Mesendoderm (in vitro differentiated cells): ENCODE measurements around the gene TAF4B.

ENCODE experiments used
- DNase-seq: peaks from one replicate; pipeline ENCODE4 v3.0.0; 2013
- H2AK5ac ChIP-seq: 2 replicates; pipeline ENCODE4 v1.6.1; 2013; ENCODE audit warnings: low read length, inconsistent platforms
- H2BK120ac ChIP-seq: 2 replicates; pipeline ENCODE4 v1.6.1; 2013; ENCODE audit warnings: low read depth, mild to moderate bottlenecking, low read length, moderate library complexity, mixed read lengths
- H2BK15ac ChIP-seq: replicated peaks from 2 replicates; pipeline ENCODE4 v1.6.1; 2013; ENCODE audit warnings: low read depth, mild to moderate bottlenecking, moderate library complexity
- H2BK5ac ChIP-seq: 2 replicates; pipeline ENCODE4 v1.6.1; 2013; ENCODE audit warnings: low read length, inconsistent platforms
- H3K18ac ChIP-seq: 2 replicates; pipeline ENCODE4 v1.6.1; 2013; ENCODE audit warnings: mild to moderate bottlenecking, low read length, mixed read lengths
- H3K23ac ChIP-seq: one replicate; pipeline ENCODE4 v1.6.1; 2013; ENCODE audit warnings: low read length
- H3K27ac ChIP-seq: 2 replicates; pipeline ENCODE4 v1.5.1; 2013; ENCODE audit warnings: low read depth, mild to moderate bottlenecking, inconsistent platforms, low read length, moderate library complexity
- H3K27me3 ChIP-seq: 2 replicates; pipeline ENCODE4 v1.6.1; 2013; ENCODE audit warnings: low read length, control low read depth, mild to moderate bottlenecking, inconsistent platforms; ENCODE audit not compliant: insufficient read depth, poor library complexity
- H3K36me3 ChIP-seq: 2 replicates; pipeline ENCODE4 v1.6.1; 2013; ENCODE audit warnings: low read length, inconsistent platforms; ENCODE audit not compliant: control insufficient read depth, insufficient read depth
- H3K4ac ChIP-seq: one replicate; pipeline ENCODE4 v1.6.1; 2013; ENCODE audit warnings: low read depth, mild to moderate bottlenecking, low read length, moderate library complexity
- H3K4me1 ChIP-seq: 2 replicates; pipeline ENCODE4 v1.6.1; 2013; ENCODE audit warnings: low read depth, low read length, inconsistent platforms; ENCODE audit not compliant: control insufficient read depth
- H3K4me2 ChIP-seq: 2 replicates; pipeline ENCODE4 v1.6.1; 2013; ENCODE audit warnings: low read length
- H3K4me3 ChIP-seq: 2 replicates; pipeline ENCODE4 v1.5.1; 2013; ENCODE audit warnings: mild to moderate bottlenecking, low read length
- H3K56ac ChIP-seq: one replicate; pipeline ENCODE4 v1.6.1; 2013; ENCODE audit warnings: low read length
- H3K79me1 ChIP-seq: 2 replicates; pipeline ENCODE4 v1.6.1; 2013; ENCODE audit warnings: low read length, inconsistent platforms
- H3K79me2 ChIP-seq: 2 replicates; pipeline ENCODE4 v1.6.1; 2013; ENCODE audit warnings: mild to moderate bottlenecking, low read length; ENCODE audit not compliant: control insufficient read depth, insufficient read depth
- H3K9ac ChIP-seq: 2 replicates; pipeline ENCODE4 v1.6.1; 2013; ENCODE audit warnings: low read length, inconsistent platforms
- H4K5ac ChIP-seq: one replicate; pipeline ENCODE4 v1.6.1; 2013; ENCODE audit warnings: low read length
- H4K8ac ChIP-seq: one replicate; pipeline ENCODE4 v1.6.1; 2013; ENCODE audit warnings: low read depth, mild to moderate bottlenecking, control low read depth, low read length, moderate library complexity
- WGBS: extraction: QIAGEN DNeasy Blood & Tissue Kit; methylation state at CpG from one replicate; pipeline ENCODE4 v1.1.7; 2013; ENCODE audit warnings: low lambda C conversion rate, missing lambda C conversion rate; ENCODE audit not compliant: insufficient coverage; ENCODE audit errors: extremely low coverage; 5-methylcytosine and 5-hydroxymethylcytosine counted together

The TAF4B gene

DNA sequence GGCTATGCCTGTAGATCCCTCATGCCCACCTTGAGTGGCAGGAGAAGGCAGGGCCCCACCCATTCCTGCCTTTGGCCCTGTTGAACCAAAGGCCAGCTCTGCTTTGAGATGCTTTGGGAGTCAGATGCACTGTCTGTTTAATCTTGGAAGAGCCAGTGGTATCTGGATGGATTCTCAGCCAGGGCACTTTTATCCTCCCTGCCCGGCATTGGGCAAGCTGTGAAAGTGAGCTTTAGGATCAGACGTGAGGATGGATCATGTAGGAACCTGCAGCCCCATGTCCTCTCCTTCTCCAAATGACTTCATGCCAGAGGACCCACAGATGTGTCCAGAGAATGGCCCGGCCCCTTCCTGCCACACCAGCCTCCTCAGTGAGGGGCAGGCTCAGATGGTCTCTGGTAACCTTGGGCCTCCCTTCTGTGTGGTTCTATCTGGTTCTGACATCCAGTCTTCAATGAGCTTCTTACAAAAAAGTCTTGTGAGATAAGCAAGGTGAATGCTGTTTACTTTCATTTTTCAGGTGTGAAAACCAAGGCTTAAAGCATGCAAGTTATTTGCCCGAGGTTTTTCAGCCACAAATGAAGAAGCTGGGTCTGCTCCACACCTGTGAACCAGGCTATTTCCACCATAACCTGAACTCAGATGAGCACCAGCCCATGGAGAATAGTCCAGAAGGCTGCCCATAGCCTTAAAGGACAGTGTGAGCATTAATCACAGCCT, 198.3 kb downstream of the TAF4B start:
- WGBS: no CpG with 5 or more reads among the region's 4 CpGs
- Histone ChIP-seq H3K79me2 (no peaks in the 10 kb centered on the region), H3K56ac (no peak overlapping the region), H2AK5ac (no peak overlapping the region), H2BK5ac (no peak overlapping the region), H4K8ac (no peak overlapping the region), H3K4me1 (no peaks in the 10 kb centered on the region), H2BK15ac (no peak overlapping the region), H3K4me3 (no peak overlapping the region), H3K36me3 (no peaks in the 10 kb centered on the region), H3K23ac (no peak overlapping the region), H3K4ac (no peak overlapping the region), H2BK120ac (no peak overlapping the region), H3K4me2 (no peak overlapping the region), H3K79me1 (no peaks in the 10 kb centered on the region), H3K18ac (no peak overlapping the region), H3K9ac (no peak overlapping the region), H3K27me3 (no peaks in the 10 kb centered on the region), H4K5ac (no peak overlapping the region), H3K27ac (no peak overlapping the region)
- DNase-seq: no peak

GRCh38 chr18:26425148-26425531, 198.9 kb downstream of the TAF4B start:
- H3K36me3 ChIP-seq: no peaks in the 10 kb centered on the region
- H3K9ac ChIP-seq: no peak overlapping the region
- no peak overlapping the region for H4K8ac ChIP-seq
- H2BK15ac ChIP-seq: no peak overlapping the region
- H4K5ac ChIP-seq: no peak overlapping the region
- H3K4me3 ChIP-seq: no peak overlapping the region
- WGBS: no CpG with 5 or more reads among the region's 5 CpGs
- no peaks in the 10 kb centered on the region for H3K79me2 ChIP-seq
- H3K4me1 ChIP-seq: no peaks in the 10 kb centered on the region
- H3K27ac ChIP-seq: no peak overlapping the region
- no peak overlapping the region for H3K4me2 ChIP-seq
- H3K23ac ChIP-seq: no peak overlapping the region
- no peaks in the 10 kb centered on the region for H3K27me3 ChIP-seq
- H3K18ac ChIP-seq: no peak overlapping the region
- H3K79me1 ChIP-seq: no peaks in the 10 kb centered on the region
- no peak overlapping the region for H3K4ac ChIP-seq
- no peak overlapping the region for H2BK5ac ChIP-seq
- H2AK5ac ChIP-seq: no peak overlapping the region
- no peak for DNase-seq
- no peak overlapping the region for H3K56ac ChIP-seq
- H2BK120ac ChIP-seq: no peak overlapping the region

DNA sequence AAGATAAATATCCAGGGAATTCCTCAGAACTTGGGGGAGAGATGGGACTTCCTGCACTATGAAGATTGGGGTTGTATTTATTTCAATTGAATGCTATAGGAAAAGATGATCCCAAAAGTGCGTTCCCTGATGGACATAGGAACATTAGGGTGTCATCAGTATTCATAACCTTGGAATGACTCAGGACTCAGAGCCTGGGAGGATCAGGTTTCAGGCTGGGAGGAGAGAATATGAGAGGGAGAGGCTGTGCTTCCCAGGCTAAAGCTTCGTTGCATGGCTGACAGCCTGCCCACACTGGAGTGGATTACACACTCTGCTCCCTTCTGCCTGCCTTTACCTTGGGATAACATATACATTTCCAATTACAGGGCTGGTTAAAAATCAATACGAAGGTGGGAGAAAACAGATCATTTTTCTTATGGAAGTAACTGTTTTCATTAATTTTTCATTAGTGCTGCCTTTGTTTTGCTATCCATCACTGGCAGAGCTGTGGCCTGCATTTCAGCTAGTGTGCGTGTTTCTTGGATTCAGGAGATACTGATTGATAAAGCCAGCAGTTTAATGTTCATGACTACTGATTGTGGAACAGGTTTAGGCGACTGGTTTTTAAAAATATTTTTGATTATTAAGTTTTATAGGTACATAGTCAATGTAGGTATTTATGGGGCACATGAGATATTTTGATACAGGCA, 203.4 kb downstream of the TAF4B start:
- Histone ChIP-seq H2BK5ac (no peak overlapping the region), H3K56ac (no peak overlapping the region), H3K23ac (no peak overlapping the region), H3K4me3 (no peak overlapping the region), H3K79me1 (no peaks in the 10 kb centered on the region), H3K4me1 (no peaks in the 10 kb centered on the region), H3K36me3 (no peaks in the 10 kb centered on the region), H4K8ac (no peak overlapping the region), H2AK5ac (no peak overlapping the region), H2BK120ac (no peak overlapping the region), H3K27me3 (no peaks in the 10 kb centered on the region), H2BK15ac (no peak overlapping the region), H3K4me2 (no peak overlapping the region), H3K9ac (no peak overlapping the region), H3K27ac (no peak overlapping the region), H3K18ac (no peak overlapping the region), H4K5ac (no peak overlapping the region), H3K79me2 (no peaks in the 10 kb centered on the region), H3K4ac (no peak overlapping the region)
- DNase-seq: peak; percentile 48
- WGBS: no CpG with 5 or more reads among the region's 5 CpGs

DNA sequence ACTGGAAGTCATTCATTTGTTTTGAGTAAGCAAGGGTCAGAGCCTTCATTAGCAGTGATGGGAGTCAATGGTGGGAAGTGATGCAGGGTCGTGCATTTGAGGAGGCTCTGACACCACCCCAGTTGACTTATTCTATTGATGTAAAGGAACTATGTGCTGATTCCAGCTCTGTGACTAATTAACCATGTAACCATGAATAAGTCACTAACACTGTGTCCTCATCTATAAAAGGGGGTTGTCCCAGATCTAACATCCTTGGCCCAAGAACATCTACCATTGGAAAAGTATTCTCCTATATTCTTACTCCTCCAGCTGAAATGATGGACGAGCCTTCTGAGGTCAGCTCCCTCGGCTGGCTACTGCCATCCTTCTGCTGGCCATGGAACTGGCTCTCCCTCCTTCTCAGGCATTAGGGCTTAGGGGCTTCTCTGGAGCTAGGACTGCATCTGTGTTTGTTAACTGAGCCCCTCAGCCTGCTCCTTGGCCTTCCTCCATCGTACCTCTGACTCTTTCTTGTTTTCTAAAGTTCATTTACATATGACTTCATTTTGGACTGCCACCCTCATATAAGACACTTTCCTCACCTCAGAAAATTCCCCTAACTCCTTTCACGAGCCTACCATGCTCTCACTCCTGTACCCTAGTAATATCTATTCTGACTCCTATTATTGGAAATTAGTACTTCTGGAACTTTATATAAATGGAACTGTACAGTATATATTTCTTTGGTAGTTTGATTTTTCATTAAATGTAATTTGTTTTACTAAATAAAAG, 206.6 kb downstream of the TAF4B start:
- no peak overlapping the region for H3K18ac ChIP-seq
- H3K27ac ChIP-seq: no peak overlapping the region
- H4K5ac ChIP-seq: no peak overlapping the region

GRCh38 chr18:26434887-26435286, 208.6 kb downstream of the TAF4B start:
- DNase-seq: no peak
- Histone ChIP-seq H2BK120ac (no peak overlapping the region), H2BK15ac (no peak overlapping the region), H3K27ac (no peak overlapping the region), H2AK5ac (no peak overlapping the region), H4K5ac (no peak overlapping the region), H3K4me1 (no peaks in the 10 kb centered on the region), H3K36me3 (no peaks in the 10 kb centered on the region), H3K27me3 (no peaks in the 10 kb centered on the region), H3K4ac (no peak overlapping the region), H3K9ac (no peak overlapping the region), H3K56ac (no peak overlapping the region), H3K4me3 (no peak overlapping the region), H3K18ac (no peak overlapping the region), H3K79me1 (no peaks in the 10 kb centered on the region), H4K8ac (no peak overlapping the region), H3K4me2 (no peak overlapping the region), H3K23ac (no peak overlapping the region), H2BK5ac (no peak overlapping the region), H3K79me2 (no peaks in the 10 kb centered on the region)
- WGBS: no CpG with 5 or more reads among the region's 2 CpGs

More for the DNA sequence above, 206.6 kb downstream of the TAF4B start:
- Histone ChIP-seq H3K36me3 (no peaks in the 10 kb centered on the region), H3K27me3 (no peaks in the 10 kb centered on the region), H4K8ac (no peak overlapping the region), H3K4ac (no peak overlapping the region), H3K9ac (no peak overlapping the region), H2BK5ac (no peak overlapping the region), H2AK5ac (no peak overlapping the region), H3K79me2 (no peaks in the 10 kb centered on the region), H3K4me3 (no peak overlapping the region), H3K4me1 (no peaks in the 10 kb centered on the region), H3K56ac (no peak overlapping the region), H3K4me2 (no peak overlapping the region), H3K23ac (no peak overlapping the region), H2BK15ac (no peak overlapping the region), H3K79me1 (no peaks in the 10 kb centered on the region), H2BK120ac (no peak overlapping the region)
- no peak for DNase-seq
- WGBS: no CpG with 5 or more reads among the region's 5 CpGs
